LHCN-M2 (cell line): ENCODE data around the gene EZH2. TPM values are rescaled to one million over a fixed set of nuclear protein-coding genes. Genes with fewer than 3 reads are reported as not detected.

Experiments used
- DNase-seq: peaks from one replicate; pipeline ENCODE4 v3.0.0-alpha.2; 2012; ENCODE audit warnings: low read depth
- polyA plus RNA-seq: library from polyadenylated mRNA; unstranded; fragments of >200 nt; gene quantifications from one replicate; pipeline ENCODE4 v1.2.1, GENCODE V29; 2012; ENCODE audit warnings: missing spikeins
- total RNA-seq: library from RNA; depleted of rRNA; stranded (reverse); fragments of >200 nt; gene quantifications from 2 replicates; pipeline ENCODE4 v1.2.3, GENCODE V29; 2014; rRNA removed

Gene EZH2
- total RNA-seq = 44.9 and 52.9 TPM in 2 replicates
- 17.1 TPM for polyA plus RNA-seq

DNA sequence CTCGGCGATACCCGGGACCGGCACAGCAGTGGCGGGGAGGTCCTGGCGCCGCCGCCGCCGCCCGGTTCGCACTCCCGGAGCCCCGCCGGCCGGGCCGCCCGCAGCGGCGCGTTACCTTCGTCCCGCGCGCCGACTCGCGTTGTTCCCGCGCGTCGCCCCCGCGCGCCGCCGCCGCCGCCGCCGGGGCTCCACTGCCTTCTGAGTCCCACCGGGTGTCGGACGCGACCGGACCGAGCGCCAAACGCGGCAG is at the start of gene EZH2:
EZH2 (minus strand) TSS at position 243 of the 250 bp plus-strand sequence. CDS start 36,993 bp downstream, outside the sequence.
- no peak for DNase-seq

DNA sequence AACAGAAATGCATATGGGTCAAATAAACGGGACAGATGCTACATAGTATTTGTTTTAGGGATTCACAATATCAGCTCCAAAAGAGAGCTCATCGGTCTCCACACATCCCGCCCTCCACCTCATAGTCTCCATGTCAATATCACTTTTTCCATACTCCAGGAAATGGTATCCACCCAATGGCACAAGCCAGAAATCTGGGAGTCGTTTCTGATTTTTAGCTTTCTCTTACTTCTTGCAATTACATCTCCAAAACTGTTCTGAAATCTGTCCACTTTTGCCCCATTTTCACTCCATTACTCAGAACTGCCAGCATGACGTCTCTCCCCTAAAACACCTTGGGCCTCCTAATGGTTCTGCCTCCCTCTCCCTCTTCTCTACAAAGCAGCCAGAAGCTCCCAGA is 47.4 kb upstream of the EZH2 start:
- no peak for DNase-seq

DNA sequence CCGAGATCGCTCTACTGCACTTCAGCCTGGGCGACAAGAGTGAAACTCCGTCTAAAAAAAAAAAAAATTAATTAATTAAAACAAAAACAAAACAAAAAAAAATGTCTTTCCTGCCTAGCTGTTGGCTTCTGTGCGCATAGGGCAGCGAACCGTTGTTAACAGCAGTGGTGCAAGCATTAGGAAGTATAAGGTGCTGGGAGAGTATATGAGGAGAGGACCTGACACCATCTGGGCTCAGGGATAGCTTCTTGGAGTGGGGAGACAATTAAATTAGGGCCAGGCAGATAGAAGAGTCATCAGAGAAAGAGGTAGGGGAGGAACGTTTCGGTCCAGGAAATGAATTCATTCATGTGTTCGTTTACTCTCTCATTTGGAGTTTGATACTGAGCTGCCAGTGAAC is 46.2 kb upstream of the EZH2 start:
- DNase-seq = no peak

DNA sequence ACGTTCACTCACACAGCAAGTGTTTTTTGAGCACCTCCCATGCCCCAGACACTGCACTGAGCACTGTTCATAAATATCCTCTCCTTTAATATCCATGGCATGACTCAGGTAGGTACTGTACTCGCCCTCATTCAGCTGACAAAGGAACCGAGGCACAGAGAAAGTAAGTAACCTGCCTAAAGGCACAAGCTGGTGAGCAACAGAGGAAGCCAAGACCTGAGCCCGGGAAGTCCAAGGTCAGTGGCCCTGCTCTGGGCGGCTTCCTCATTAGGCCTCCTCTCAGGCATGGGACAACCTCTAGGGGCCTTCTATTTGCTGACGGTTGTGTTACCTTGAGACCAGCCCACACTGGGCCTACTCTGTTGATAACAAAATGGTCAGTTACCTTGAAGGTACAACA is 45.1 kb upstream of the EZH2 start:
- no peak for DNase-seq

DNA sequence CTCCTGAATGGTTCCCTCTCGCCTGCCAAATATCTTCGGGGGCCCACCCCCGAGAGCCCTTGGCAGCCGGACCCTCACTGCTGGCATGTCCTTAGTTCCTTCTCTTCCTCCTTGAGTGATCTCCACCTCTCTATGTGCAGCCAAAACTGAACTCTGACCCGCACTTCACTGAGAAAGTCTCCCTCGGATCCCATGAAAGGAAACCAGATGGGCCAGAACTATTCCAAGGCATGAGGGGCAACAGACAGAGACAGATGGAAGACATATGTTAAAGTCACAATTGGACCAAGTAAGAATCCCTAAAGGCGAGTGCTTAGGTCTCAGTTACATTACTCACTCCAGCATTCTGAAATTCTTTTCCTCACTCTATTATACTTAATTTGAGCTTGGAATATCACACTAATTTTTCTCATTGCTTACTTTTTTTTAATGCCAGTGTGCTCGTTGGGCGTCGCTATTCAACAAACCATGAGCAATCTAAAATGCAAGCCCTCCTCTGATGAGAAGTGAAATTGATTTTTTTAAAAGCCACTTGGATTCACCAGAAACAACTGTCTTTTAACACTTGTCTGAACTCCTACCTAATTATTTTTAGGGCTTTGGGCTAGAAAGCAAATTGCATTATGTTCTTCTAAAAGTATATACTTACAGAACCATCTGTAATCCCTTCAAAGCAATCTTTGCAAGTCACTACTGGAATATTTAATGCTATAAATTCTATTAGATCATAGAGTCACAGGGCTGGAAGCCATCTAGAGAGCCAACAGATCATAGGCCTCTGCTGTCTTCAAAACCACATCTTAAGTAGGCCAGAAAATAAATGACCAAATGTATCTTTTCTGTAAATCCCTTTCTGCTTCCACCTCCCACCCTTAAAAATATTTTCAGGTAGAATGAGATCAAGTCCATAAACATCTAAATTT is 43.3 kb upstream of the EZH2 start:
- DNase-seq = no peak

DNA sequence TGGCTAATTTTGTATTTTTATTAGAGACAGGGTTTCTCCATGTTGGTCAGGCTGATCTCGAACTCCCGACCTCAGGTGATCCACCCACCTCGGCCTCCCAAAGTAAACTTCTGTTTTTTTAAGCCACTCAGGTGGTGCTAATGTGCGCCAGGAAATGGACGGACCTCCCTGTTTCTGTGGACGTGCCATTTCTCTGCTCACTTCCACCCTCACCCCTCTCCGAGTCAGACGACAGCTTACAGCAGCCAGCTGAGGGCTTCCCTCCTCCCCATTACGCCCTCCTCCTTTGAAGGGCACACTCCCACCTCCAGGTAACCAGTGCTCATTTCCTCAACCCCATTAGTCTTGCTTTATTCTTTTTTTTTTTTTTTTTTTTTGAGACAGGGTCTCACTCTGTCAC is 41.7 kb upstream of the EZH2 start:
- DNase-seq = no peak

DNA sequence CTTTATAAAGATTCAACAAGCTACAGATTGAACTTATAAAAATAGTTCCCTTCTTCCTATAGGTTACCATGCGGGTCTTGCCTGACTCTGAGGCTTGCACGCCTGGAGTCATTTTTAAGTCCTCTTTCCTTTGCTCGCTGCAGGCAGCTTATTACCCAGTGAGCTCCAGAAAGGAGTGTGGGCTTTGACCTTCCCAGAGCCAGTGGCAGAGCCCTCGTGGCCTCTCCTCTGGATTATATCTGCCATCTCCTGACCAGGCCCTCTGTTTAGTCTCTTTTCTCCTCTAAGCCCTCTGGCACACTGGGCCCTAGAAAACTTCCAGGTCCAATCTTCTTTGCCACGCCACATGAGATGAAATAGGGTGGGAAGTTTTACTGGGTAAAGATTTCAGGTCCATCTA is 39.9 kb upstream of the EZH2 start:
- DNase-seq = no peak

DNA sequence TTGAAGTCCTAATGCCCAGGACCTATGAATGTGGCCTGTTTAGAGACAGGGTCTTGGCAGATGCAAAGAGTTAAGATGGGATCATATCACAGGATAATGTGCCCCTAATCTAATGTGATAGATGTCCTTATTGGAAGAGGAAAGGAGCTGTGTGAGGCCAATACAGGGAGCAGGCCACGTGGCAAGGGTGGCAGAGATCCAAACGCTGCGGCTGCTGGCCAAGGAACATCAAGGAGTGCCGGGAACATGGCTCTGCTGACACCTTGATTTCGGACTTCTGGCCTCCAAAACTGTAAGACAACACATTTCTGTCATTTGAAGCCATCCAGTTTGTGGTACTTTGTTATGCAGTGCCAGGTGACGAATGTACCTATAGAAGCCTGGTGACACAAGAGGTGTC is 37.7 kb upstream of the EZH2 start:
- no peak for DNase-seq

DNA sequence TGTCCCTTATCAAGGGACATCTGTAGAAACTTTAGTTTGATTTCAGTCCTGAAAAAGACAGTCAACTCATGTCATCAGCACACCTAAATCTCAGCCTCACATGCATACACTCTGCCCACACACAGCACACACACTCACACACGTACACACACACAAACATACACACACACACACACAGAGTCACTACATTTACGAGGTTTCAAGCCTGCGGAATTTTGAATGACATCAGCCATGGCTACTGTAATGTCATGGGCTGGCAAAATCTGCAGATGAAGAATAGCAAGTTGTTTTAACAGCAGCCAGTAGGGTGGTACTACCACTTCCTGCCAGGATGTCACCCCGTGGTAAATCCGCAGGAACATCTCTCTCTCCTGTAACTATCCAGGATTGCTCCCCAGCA is 37.1 kb upstream of the EZH2 start:
- DNase-seq = no peak

DNA sequence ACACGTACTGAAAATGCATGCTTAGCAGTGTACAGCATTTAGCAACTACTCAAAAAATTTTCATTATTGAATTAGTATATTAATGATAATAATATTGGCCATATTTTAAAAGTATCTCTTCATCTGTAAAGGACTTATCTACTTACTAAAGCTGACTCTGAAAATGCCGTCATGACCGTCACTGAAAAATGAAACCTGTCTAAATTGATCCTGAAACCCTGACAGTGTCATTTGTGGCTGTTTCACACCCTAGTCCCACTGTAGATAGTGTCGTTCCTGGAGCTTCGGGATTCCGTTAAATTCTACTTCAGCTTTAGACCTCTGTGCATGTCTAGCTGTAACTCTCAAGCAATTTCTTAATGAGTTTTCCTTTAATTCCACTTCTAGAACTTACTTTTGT is 35.8 kb upstream of the EZH2 start:
- DNase-seq = no peak

DNA sequence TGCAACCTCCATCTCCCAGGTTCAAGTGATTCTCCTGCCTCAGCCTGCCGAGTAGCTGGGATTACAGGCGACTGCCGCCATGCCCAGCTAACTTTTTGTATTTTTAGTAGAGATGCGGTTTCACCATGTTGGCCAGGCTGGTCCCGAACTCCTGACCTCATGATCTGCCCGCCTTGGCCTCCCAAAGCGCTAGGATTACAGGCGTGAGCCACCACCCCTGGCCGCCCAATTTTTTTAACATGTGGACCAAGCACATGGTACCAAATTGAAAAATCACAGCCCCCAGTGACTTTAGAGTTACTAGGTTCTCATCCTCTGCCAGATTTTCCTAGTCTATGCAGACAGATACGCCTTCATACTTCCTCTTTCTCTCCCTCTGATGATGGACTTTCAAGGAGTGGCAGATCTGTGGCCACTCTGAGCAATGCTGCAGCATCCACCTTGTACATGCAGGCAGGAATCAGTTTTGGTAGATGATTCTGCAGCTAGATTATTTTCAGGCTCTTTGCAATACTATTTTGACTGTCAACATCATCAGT is 34.0 kb upstream of the EZH2 start:
- no peak for DNase-seq

DNA sequence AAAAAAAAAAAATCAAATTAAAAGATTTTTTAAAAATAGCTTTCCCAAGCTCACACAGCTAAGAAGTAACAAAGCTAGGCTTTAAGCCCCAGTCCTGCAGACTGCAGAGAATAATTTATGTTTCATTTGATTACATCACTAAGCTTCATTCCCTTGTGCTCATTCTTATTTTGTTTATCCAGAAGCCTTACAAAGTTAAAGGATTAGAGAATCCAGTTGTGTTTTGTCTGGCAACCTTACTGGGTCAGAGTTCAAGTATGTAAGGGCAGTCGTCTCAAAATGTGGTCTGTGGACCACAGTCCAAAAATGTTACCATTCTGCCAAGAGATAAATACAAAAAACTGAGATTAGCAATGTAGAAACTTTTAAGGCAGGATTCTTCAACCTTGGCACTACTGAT is 32.1 kb upstream of the EZH2 start:
- DNase-seq = peak; percentile 80

DNA sequence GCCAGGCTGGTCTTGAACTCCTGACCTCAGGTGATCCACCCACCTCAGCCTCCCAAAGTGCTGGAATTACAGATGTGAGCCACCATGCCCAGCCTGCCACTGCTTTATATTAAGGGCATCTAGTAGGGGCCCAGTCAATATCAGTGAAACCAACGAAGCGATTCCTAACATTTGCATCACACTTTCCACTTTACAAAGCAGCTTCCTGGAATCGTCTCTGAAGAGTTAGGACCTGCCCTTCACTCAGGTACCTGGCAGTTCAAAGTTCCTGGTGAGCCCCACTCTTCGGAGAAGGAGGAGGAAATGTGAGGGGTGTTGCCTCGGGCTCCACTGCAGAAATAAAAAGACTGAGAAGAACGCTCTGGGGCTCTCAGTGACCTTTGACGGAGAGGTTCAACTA is 31.1 kb upstream of the EZH2 start:
- DNase-seq = no peak

DNA sequence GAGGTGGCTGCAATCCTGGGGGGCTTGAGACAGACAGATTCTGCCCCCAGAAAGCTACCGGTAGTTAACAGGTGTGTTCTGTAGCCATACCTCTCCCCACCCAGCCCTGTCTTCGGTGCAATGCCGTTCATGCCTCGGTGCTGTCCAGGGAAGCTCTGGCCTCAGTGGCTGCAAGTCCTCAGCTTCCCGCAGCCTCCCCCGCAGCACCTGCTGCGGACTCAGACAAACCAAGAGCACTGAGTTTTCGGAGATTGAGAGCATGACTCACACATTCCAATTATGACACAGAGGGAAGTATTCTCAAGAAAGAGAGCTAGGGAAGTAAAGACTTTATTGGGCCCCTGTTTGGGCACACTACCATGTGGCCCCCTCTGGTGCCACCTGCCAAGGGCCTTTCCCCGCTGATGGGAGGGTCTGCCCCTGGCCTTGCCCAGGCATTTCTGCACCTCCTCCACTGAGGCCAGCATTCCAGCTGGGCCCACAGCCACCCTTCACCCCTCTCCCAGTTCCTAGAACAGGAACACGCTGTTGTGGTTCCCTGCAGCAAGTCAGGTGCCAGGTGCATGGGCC is 30.2 kb upstream of the EZH2 start:
- DNase-seq = peak; percentile 83

DNA sequence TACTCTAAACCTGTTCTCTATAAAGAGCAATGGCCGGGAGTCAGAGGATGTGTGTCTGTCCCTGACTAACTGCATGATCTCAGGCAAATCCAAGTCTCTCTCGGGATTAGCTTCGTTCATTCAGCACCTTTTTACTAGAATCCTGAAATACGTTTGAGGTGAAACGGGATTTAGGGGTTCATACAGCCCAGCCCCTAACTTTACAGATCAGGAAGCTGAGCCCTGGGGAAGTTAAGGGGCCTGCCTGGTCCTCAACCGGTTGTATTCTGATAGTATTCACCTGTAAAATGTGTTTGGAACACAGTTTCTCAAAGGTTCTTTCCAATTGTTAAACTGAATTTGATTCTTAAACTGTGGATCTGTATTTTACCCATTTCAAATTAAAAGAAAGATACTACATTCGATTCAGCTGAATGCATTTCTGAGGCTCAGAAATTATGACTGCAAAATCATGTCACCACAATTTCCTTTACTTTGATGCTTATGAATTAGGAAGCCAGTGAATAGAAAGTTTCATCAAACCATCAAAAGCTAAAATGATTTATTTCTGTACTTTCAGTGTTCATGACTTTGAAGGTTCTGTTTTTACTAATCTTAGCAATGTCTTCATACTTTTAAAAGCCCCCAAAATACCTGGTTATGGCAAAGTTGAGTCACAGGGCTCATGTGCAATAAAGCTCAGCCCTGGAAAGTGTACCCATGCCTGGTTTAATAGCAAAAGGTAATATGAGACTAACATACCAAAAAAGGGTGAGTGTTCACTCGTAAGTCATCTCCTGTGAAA is 28.9 kb upstream of the EZH2 start:
- DNase-seq = no peak

DNA sequence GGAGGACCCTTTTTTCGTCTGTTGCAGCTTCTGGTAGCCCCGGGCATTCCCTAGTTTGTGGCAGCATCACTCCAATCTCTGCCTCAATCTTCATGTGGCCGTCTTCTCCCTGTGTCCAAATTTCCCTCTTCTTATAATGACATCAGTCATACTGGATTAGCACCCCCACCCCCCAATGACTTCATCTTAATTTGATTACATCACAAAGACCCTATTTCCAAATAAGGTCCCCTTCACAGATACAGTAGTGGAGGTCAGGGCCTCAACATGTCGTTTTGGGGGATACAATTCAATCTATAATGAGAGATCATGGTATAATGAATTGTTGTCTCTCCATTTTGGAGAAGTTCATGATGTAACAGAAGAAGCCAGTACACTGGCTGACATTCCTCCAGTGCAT is 28.1 kb upstream of the EZH2 start:
- DNase-seq = no peak

DNA sequence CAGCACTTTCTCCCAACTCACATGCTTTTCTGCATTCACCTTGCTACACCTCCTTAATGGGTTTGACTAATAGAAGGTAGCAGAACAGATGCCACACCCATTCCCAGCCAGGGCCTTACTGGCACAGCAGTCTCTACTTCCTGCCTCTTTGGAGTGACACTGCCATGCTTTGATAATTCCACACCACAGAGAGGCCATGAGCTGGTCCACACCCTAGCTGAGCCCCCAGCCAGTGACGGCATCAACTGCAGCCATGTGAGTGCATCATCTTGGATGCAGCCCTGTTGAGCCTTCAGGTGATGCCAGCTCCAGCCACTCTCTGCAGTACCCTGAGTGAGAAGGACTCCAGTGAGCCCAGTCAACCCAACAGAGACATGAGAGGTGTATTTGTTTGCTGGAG is 27.5 kb upstream of the EZH2 start:
- no peak for DNase-seq

DNA sequence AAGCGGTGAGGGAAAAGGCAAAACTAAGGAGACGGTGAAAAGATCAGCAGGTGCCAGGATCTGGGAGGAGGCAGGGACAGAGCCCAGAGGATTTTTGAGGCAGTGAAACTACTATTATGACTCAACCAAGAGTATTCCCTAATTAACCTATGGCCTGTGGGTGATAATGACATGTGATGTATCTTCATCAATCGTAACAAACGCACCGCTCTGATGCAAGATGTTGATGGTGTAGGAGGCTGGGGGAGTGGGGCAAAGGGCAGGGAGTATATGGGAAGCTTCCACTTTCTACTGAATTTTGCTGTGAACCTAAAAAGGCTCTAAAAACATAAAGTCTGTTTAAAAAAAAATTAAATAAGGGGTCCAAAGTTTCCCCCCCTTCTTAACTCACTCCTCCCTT is 25.5 kb upstream of the EZH2 start:
- DNase-seq = no peak

DNA sequence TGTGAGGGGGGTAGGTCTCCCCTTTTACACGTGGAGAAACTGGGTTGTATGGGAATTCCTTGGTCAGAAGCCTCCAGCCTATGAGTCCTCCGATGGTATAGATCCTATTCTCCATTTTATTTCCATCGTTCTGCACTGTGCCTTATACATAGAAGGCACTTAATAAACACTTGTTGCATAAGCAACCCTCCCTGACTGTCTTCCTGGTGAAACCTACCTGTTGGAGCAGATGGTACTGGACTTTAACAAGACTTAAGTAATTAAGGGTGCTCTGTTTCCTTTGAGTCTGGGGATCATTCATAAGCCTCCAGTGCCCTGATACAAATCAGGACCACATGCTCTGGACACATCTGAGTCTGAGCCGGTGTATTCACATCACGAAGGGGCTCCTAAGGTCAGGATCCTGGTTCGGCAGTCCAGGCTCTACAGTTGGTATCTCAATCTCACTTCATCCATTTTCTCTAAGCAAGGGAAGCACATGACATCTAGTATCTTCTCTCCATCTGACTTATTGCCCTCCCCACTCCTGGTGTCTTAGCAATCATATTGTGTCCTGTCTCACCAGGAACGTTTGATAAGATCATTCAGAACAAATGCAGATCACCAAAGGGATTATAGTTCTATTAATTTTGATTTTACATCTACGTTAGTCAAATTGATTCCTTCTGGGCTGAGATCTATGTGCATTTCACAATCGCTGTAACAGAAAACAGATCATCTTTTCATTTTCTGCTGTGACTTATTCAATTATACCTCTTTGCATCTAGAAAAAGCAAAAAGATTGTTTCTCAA is 22.8 kb upstream of the EZH2 start:
- DNase-seq = no peak

DNA sequence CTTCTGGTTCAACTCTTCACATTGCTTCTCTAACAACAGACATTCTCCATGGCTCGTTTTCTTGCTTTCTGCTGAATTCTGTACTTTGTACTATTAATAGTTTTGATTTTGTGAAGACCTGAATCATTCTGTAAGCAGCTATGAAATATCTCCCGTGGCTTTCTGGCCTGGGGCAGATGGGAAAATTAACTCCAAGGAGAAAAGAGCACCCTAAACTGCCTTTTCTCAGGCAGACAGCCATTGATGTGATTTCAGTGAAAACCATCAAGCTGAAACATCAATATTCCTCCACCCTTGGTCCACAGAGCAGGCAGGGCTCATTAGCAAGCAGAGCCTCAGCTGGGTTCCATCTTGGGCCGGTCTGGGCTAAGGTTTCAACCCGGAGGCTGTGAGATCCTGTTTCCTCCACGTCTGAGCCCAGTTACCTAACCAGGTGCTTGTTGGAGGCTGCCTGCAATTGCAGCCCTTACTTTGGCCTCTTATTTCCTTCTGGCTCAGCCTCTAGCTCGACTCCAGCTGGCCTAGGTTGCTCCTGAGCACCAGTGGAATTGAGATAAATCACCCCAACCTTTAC is 21.1 kb upstream of the EZH2 start:
- no peak for DNase-seq

DNA sequence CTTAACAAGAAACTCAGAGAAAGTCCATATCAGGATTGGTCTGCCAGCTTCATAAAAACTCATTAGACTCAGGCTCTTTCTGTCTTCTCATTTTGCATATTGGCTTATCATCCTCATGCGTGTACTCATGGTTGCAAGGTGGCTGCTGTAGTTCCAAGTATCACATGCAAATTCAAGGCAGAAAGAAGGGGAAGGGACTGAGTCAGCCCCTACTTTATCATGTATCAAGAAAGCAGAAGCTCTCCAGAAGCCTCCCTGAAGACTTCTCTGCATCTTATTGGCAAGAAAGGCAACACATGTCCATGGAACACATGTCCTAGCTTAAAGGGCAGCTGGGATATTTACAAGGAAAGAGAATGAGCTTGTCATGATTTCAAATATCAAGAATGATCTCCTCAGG is 19.4 kb upstream of the EZH2 start:
- no peak for DNase-seq
